Measurements from ENCODE around the gene B4GALT1. TPM values are rescaled to one million over a fixed set of nuclear protein-coding genes. Genes with fewer than 3 reads are reported as not detected.
A peak's percentile ranks its signal among the peaks of the same experiment; 100 is the strongest.

Gene B4GALT1
- 12.1 and 21.2 TPM in 2 replicates for total RNA-seq

- peak; percentile 46 to 93 for DNase-seq (ENCODE audit: low read depth in 2 of 2)
These were observed at the start of gene B4GALT1 for GRCh38 chr9:33167084-33167971. Gene B4GALT1, minus strand, starts transcription at chr9:33167336. Its CDS starts 167 bp downstream, at chr9:33167169.

- DNase-seq (ENCODE audit: low read depth in 2 of 2): no peak
These were observed 44.7 kb upstream of the B4GALT1 start for GRCh38 chr9:33211695-33212393.

DNA sequence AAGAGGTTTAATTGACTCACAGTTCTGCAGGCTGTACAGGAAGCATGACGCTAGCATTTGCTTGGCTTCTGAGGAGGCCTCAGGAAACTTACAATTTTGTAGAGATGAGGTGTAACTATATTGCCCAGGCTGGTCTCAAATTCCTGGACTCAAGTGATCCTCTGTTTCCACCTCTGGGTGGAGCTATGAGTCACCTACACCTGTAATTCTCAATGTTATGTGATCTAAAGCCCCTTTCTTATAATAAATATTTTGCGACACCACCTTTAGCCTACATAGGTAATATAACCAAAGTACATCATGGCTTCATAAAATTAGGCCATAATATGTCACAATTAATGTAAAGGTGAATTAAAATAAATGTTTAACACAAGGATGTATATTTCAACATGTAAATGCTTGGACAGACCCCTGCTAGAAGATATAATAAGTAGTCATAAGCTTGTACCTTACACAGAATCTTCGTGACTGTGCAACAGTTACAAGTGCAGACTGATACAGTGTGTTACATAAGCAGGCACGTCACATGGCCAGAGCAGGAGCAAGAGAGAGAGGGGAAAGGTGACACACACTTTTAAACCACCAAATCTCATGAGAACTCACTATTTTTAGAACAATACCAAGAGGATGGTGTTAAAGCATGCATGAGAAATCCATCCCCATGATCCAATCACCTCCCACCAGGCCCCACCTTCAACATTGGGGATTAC lies 43.0 kb upstream of the B4GALT1 start:
- no peak for DNase-seq (ENCODE audit: low read depth in 2 of 2)

DNA sequence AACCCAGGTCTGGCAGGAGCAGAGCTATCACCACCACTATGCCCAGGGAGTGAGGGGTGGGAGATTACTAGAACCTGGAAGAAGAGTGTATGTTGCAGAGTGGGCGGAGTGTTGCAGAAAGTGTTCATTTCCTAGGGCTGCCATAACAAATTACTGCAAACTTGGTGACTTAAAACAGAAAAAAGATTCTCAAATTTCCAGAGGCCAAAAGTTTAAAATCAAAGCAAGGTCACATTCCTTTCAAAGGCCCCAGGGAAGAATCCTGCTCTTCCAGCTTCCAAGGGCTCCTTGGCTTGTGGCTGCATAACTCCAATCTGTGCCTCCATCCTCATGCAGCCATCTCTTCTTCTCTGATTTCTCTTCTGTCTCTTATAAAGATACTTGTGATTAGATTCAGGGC lies 42.3 kb upstream of the B4GALT1 start:
- no peak for DNase-seq (ENCODE audit: low read depth in 2 of 2)

DNA sequence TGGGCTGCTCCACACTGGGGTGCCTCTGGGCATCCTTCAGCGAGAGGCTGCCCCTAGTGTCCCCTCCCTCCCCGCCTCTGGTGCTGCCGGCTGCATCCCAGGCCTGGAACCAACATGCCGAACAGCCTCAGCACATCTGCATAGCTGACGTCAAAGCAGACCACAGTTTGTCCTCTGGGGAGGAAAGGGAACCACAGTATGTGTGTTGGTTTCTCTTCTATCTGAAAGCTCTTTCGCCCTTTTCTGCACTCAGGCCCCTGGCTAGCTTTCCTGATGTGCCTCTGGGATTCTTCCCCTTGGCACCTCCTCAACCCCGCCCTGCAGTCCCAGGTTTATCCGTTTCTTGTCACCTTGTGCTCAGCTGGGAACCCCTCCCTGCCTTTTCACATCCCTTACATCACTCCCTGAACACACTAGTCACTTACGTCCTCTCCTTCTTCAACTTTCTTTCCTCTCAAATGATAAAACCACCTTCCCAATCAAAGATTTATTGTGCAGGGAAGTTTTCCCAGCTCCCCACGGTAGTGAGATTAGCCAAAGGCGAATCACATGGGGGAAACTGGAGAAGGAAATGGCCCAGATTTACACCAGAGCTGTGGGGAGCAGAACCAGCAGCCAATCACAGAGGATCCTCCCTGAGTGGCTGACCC lies 35.5 kb upstream of the B4GALT1 start:
- DNase-seq (ENCODE audit: low read depth in 2 of 2): no peak

DNA sequence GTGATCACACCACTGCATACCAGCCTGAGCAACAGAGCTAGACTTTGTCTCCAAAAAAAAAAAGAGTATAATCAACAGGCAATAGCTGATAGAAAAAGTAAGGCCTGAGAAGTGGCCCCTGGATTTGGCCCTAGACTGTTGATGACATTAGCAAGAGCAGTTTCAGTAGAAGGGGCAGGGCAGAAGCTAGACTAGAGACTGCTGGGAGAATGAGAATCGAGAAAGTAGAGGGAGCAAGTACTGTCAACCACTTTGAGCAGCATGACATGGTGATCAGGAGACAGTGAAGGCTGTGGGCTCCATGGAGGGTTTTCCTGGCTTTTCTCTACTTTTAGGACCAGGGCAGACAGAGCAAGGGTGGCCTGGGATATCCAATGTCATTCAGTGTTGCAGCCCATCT lies 34.9 kb upstream of the B4GALT1 start:
- no peak for DNase-seq (ENCODE audit: low read depth in 2 of 2)

DNA sequence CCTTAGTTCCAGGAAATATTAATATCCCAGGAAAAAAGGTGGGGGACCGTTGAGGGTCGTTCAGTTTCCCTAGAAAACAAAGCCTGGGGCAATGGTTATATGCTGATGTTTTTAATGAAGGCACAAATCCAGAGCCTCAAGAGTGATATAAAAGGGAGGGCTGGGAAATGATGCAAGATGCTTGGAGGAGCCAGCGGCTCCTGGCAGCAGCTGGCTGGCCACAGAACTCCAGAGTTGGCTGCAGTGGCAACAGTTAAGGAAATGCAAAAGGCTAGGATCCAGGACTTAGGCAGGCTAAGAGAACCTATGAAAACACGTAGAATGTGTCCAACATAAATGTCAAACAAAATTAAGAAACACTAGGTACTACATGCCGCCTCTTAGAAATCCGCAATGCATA lies 31.0 kb upstream of the B4GALT1 start:
- no peak for DNase-seq (ENCODE audit: low read depth in 2 of 2)

- no peak for DNase-seq (ENCODE audit: low read depth in 2 of 2)
These were observed 30.4 kb upstream of the B4GALT1 start for GRCh38 chr9:33197279-33198152.

DNA sequence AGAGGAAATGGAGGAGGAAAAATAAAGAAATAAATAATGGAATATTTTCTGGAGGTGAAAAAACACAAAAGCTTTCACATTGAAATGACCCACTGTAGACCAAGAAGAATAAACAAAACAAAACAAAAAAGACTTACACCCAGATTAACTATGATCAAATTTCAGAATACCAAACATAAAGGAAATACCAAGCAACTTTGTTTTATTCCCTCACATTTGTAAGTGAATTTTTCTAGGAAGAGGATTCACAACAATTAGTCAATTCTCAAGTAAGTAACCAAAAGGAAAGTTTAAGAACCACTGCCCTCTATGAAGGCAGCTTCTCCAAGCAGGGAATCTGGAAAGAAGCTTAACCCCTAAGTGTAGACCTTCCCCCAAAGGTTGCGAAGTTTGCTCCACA lies 29.6 kb upstream of the B4GALT1 start:
- no peak for DNase-seq (ENCODE audit: low read depth in 2 of 2)

- no peak for DNase-seq (ENCODE audit: low read depth in 2 of 2)
These were observed 26.7 kb upstream of the B4GALT1 start for GRCh38 chr9:33193818-33194217.

DNA sequence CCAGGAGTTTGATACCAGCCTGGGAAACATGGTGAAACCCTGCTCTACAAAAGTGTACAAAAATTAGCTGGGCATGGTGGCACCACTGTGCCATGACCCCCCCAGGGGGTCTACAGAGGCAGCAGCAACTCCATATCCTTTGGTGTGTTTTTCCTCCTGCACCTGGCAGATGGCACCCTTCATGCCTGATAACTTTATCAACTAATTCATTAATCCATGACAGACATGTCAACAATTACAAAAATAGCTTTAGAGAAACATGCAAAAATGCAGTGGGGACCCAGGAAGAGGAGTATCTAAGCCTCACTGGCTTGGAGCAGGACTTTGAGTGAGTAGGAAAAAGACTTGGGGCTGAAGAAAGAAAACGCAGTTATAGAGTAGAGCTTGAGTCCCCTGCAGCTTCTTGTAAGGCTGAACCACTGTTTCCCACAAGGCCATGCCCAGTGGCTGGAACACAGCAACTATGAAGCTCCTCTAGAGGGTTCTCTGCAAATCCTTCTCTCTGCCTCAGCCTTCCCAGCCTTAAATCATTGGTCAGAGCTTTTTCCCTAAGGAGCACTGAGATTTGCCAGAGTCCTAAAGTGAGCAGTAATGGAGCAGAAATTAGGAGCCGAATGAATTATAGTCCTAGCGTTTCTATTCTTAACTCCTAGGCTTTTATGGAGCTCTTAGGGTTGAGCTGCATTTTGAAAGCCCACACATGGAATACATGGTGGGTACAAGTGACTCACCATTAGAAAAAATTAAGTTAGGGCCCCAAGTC lies 25.5 kb upstream of the B4GALT1 start:
- DNase-seq (ENCODE audit: low read depth in 2 of 2): no peak

DNA sequence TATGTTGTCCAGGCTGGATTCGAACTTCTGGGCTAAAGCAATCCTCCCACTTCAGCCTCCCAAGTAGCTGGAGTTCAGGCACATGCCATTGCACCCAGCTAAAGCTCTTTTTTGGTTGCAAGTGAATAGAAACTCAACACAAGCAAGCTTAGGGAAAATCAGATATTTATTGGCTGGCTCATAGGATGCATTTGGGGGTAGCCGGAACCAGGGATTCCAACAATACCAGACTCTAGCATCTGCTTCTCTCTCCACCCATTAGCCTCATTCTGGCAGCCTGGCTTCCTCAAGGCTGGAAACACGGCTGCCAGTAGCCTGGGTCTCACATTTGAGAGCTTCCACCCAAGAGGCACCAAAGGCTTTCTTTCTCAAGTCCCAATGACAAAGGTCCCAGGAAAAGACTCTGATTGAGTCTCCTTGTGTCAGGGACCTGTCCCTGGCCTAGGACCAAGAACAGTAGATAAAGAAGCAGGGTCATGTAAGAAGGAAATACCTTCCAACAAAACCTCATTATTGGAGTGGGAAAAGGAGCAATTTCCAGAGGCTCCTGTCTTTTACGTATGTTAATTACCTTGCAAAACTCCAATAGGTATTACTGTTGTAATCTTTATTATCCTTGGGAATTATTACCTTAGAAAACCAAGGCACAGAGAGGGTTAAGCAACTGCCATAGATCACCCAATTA lies 23.0 kb upstream of the B4GALT1 start:
- no peak for DNase-seq (ENCODE audit: low read depth in 2 of 2)

DNA sequence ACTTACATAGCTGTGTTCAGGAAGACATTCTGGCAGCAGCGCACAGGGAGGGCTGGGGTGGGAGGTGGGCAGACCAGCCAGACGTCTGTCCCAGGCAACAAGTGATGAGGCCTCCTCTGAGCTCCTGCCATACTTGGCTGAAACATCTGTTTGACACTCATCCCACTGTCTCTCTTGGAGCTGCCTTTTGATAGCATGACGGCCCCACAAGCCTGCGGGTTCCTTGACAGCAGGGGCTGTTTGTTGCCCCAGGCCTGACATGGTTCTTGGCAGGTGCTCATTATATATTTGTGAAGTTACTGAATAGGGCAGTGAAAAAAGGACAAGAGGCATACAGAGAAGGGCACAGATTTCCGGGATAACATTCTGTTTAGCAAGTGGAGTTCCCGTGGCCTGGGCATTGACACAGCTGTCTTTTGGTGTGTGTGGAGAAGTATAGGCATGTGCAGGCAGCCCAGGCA lies 22.2 kb upstream of the B4GALT1 start:
- DNase-seq (ENCODE audit: low read depth in 2 of 2): no peak

- DNase-seq (ENCODE audit: low read depth in 2 of 2): no peak
These were observed 21.6 kb upstream of the B4GALT1 start for GRCh38 chr9:33188711-33189110.

- no peak for DNase-seq (ENCODE audit: low read depth in 2 of 2)
These were observed 20.5 kb upstream of the B4GALT1 start for GRCh38 chr9:33187519-33188218.

- peak; percentile 42 to 65 for DNase-seq (ENCODE audit: low read depth in 2 of 2)
These were observed 19.5 kb upstream of the B4GALT1 start for GRCh38 chr9:33186457-33187168.

- DNase-seq (ENCODE audit: low read depth in 2 of 2): no peak
These were observed 18.7 kb upstream of the B4GALT1 start for GRCh38 chr9:33185858-33186257.

- DNase-seq (ENCODE audit: low read depth in 2 of 2): no peak
These were observed 18.3 kb upstream of the B4GALT1 start for GRCh38 chr9:33185406-33185805.

Data from dermis microvascular lymphatic vessel endothelial cell (primary cell).